Subcutaneous abdominal adipose tissue (tissue), 5 donors: ENCODE results near the gene NAPA.

ENCODE experiments used
- H3K27ac ChIP-seq: one replicate; pipeline ENCODE4 v1.7.0; 2013; ENCODE audit warnings: low read depth, mild to moderate bottlenecking, inconsistent platforms, low read length, moderate library complexity
- H3K27me3 ChIP-seq, 5 donors: one replicate each; pipeline ENCODE4 v1.7.0; 2013; ENCODE audit warnings: low read length in 5 of 5, inconsistent platforms in 1 of 5; ENCODE audit not compliant: control insufficient read depth in 5 of 5, insufficient read depth in 4 of 5
- H3K36me3 ChIP-seq, 5 donors: one replicate each; pipeline ENCODE4 v1.7.0; 2013; ENCODE audit warnings: low read length in 5 of 5; ENCODE audit not compliant: control insufficient read depth in 5 of 5, insufficient read depth in 5 of 5
- H3K4me1 ChIP-seq, 5 donors: one replicate each; pipeline ENCODE4 v1.7.0; 2013; ENCODE audit warnings: low read length in 5 of 5, mild to moderate bottlenecking in 3 of 5, moderate library complexity in 1 of 5; ENCODE audit not compliant: control insufficient read depth in 5 of 5, insufficient read depth in 5 of 5
- H3K4me3 ChIP-seq, 5 donors: one replicate each; pipeline ENCODE4 v1.7.0; 2013; ENCODE audit warnings: low read length in 5 of 5, low read depth in 1 of 5
- H3K9ac ChIP-seq, 5 donors: one replicate each; pipeline ENCODE4 v1.7.0; 2013; ENCODE audit warnings: low read length in 5 of 5, mild to moderate bottlenecking in 4 of 5, moderate library complexity in 3 of 5
- H3K9me3 ChIP-seq, 5 donors: one replicate each; pipeline ENCODE4 v1.7.0; 2013; ENCODE audit warnings: low read length in 5 of 5; ENCODE audit not compliant: control insufficient read depth in 5 of 5
- donor health status: healthy.
- donor health status: healthy.
- donor health status: healthy.
- donor health status: healthy.
- donor health status: healthy.

NAPA gene

GRCh38 chr19:47512183-47512947, 2.5 kb downstream of the NAPA start:
- peak overlapping the region in 4 of 5 donors; percentile 29 to 70 (median 46) for H3K9ac ChIP-seq
- H3K4me3 ChIP-seq: peak overlapping the region; percentile 17 to 88 (median 46)
- peak overlapping the region; percentile 96 for H3K27ac ChIP-seq
- peaks cover 0 to 3% (median 0%) of the 10 kb centered on the region in 5 donors for H3K27me3 ChIP-seq
- no peaks in the 10 kb centered on the region for H3K9me3 ChIP-seq
- peaks cover 0 to 5% (median 0%) of the 10 kb centered on the region in 5 donors for H3K36me3 ChIP-seq
- H3K4me1 ChIP-seq: peaks cover 32 to 78% (median 71%) of the 10 kb centered on the region in 5 donors

- Histone ChIP-seq H3K4me1 (peaks cover 36 to 85% (median 78%) of the 10 kb centered on the region in 5 donors), H3K4me3 (peak overlapping the region in 2 of 5 donors; percentile 7 to 88), H3K27ac (peak overlapping the region; percentile 96), H3K36me3 (peaks cover 0 to 6% (median 0%) of the 10 kb centered on the region in 5 donors), H3K9ac (peak overlapping the region in 3 of 5 donors; percentile 21 to 49 (median 29)), H3K9me3 (no peaks in the 10 kb centered on the region), H3K27me3 (peaks cover 0 to 3% (median 0%) of the 10 kb centered on the region in 5 donors)
Measured at GRCh38 chr19:47511681-47512080, 3.2 kb downstream of the NAPA start.

GRCh38 chr19:47511128-47511517, 3.7 kb downstream of the NAPA start:
- Histone ChIP-seq H3K27ac (peak overlapping the region; percentile 96), H3K4me1 (peaks cover 36 to 88% (median 82%) of the 10 kb centered on the region in 5 donors), H3K27me3 (peaks cover 0 to 3% (median 0%) of the 10 kb centered on the region in 5 donors), H3K9me3 (no peaks in the 10 kb centered on the region), H3K4me3 (peak overlapping the region in 1 of 5 donors; percentile 6), H3K9ac (peak overlapping the region in 4 of 5 donors; percentile 16 to 66 (median 40)), H3K36me3 (peaks cover 0 to 10% (median 0%) of the 10 kb centered on the region in 5 donors)

GRCh38 chr19:47510516-47511127, 4.2 kb downstream of the NAPA start:
- Histone ChIP-seq H3K4me1 (peaks cover 36 to 85% (median 77%) of the 10 kb centered on the region in 5 donors), H3K27ac (peak overlapping the region; percentile 96), H3K9me3 (no peaks in the 10 kb centered on the region), H3K9ac (peak overlapping the region in 1 of 5 donors; percentile 59), H3K27me3 (peaks cover 0 to 3% (median 0%) of the 10 kb centered on the region in 5 donors), H3K4me3 (peak overlapping the region in 1 of 5 donors; percentile 6), H3K36me3 (peaks cover 0 to 10% (median 2%) of the 10 kb centered on the region in 5 donors)

GRCh38 chr19:47509973-47510372, 4.9 kb downstream of the NAPA start:
- Histone ChIP-seq H3K27me3 (no peaks in the 10 kb centered on the region), H3K27ac (peak overlapping the region; percentile 96), H3K9ac (peak overlapping the region in 1 of 5 donors; percentile 59), H3K4me1 (peaks cover 33 to 83% (median 77%) of the 10 kb centered on the region in 5 donors), H3K9me3 (no peaks in the 10 kb centered on the region), H3K4me3 (peak overlapping the region in 1 of 5 donors; percentile 6), H3K36me3 (peaks cover 0 to 15% (median 3%) of the 10 kb centered on the region in 5 donors)

GRCh38 chr19:47509170-47509847, 5.6 kb downstream of the NAPA start:
- Histone ChIP-seq H3K27ac (no peak overlapping the region), H3K9me3 (no peaks in the 10 kb centered on the region), H3K36me3 (peaks cover 0 to 15% (median 3%) of the 10 kb centered on the region in 5 donors), H3K27me3 (no peaks in the 10 kb centered on the region), H3K4me3 (no peak overlapping the region), H3K9ac (no peak overlapping the region), H3K4me1 (peaks cover 33 to 80% (median 77%) of the 10 kb centered on the region in 5 donors)

GRCh38 chr19:47508721-47509120, 6.1 kb downstream of the NAPA start:
- H3K9ac ChIP-seq: peak overlapping the region in 1 of 5 donors; percentile 6
- H3K4me1 ChIP-seq: peaks cover 33 to 77% (median 74%) of the 10 kb centered on the region in 5 donors
- peaks cover 0 to 20% (median 5%) of the 10 kb centered on the region in 5 donors for H3K36me3 ChIP-seq
- H3K27me3 ChIP-seq: no peaks in the 10 kb centered on the region
- H3K4me3 ChIP-seq: no peak overlapping the region
- no peaks in the 10 kb centered on the region for H3K9me3 ChIP-seq
- H3K27ac ChIP-seq: no peak overlapping the region

GRCh38 chr19:47507924-47508553, 6.8 kb downstream of the NAPA start:
- H3K9me3 ChIP-seq: no peaks in the 10 kb centered on the region
- peak overlapping the region in 3 of 5 donors; percentile 6 to 35 (median 21) for H3K9ac ChIP-seq
- no peak overlapping the region for H3K27ac ChIP-seq
- peaks cover 0 to 27% (median 12%) of the 10 kb centered on the region in 5 donors for H3K36me3 ChIP-seq
- H3K4me3 ChIP-seq: no peak overlapping the region
- H3K4me1 ChIP-seq: peaks cover 29 to 74% (median 67%) of the 10 kb centered on the region in 5 donors
- H3K27me3 ChIP-seq: no peaks in the 10 kb centered on the region

GRCh38 chr19:47507012-47507411, 7.9 kb downstream of the NAPA start:
- Histone ChIP-seq H3K4me3 (no peak overlapping the region), H3K4me1 (peaks cover 28 to 64% (median 57%) of the 10 kb centered on the region in 5 donors), H3K27ac (no peak overlapping the region), H3K36me3 (peaks cover 3 to 34% (median 19%) of the 10 kb centered on the region in 5 donors), H3K27me3 (no peaks in the 10 kb centered on the region), H3K9me3 (no peaks in the 10 kb centered on the region), H3K9ac (peak overlapping the region in 2 of 5 donors; percentile 8 to 20)
